HepG2 (cell line): ENCODE measurements around the gene CD300LF. TPM values are rescaled to one million over a fixed set of nuclear protein-coding genes. Genes with fewer than 3 reads are reported as not detected.

Experiments
- ARID5B ChIP-seq: IDR thresholded peaks from 2 replicates; pipeline ENCODE4 v1.4.0; 2020; ENCODE audit warnings: mild to moderate bottlenecking, missing genetic modification reagents
- CAMTA2 ChIP-seq: sonication (generic); formaldehyde crosslinking; IDR thresholded peaks from 2 replicates; pipeline ENCODE4 v1.4.0; 2020; ENCODE audit warnings: mild to moderate bottlenecking, missing genetic modification reagents, borderline replicate concordance
- CREB1 ChIP-seq, 2 experiments: fragments of 450-650 bp in 1 of 2; IDR thresholded peaks; 2 replicates each; pipeline ENCODE4 v1.6.1; 2016 to 2017; ENCODE audit warnings: control low read depth in 1 of 2, mild to moderate bottlenecking in 1 of 2, missing compliant biosample characterization in 1 of 2, missing genetic modification characterization in 1 of 2
- DRAP1 ChIP-seq: IDR thresholded peaks from 2 replicates; pipeline ENCODE4 v1.6.1; 2016; ENCODE audit warnings: missing genetic modification reagents, missing compliant biosample characterization
- GABPB1 ChIP-seq: IDR thresholded peaks from 2 replicates; pipeline ENCODE4 v1.6.1; 2016; ENCODE audit warnings: mild to moderate bottlenecking, missing genetic modification reagents, moderate library complexity, missing compliant biosample characterization
- JUND ChIP-seq: sonication (generic); formaldehyde crosslinking; IDR thresholded peaks from 2 replicates; pipeline ENCODE4 v1.8.0; 2022; ENCODE audit warnings: mild to moderate bottlenecking, missing genetic modification reagents
- MXD1 ChIP-seq: sonication (generic); formaldehyde crosslinking; IDR thresholded peaks from 2 replicates; pipeline ENCODE4 v1.4.0; 2020; ENCODE audit warnings: mild to moderate bottlenecking, missing genetic modification reagents
- NFKBIZ ChIP-seq: IDR thresholded peaks from 2 replicates; pipeline ENCODE4 v1.6.1; 2018; ENCODE audit warnings: missing genetic modification reagents, missing compliant biosample characterization
- POLR2AphosphoS2 ChIP-seq: IDR thresholded peaks from 2 replicates; pipeline ENCODE4 v1.6.1; 2011; ENCODE audit warnings: low read depth, low read length, improper control_type of control experiment
- PRDM4 ChIP-seq: sonication (generic); formaldehyde crosslinking; IDR thresholded peaks from 2 replicates; pipeline ENCODE4 v1.9.0; 2021; ENCODE audit warnings: missing genetic modification reagents, borderline replicate concordance
- RFX3 ChIP-seq: IDR thresholded peaks from 2 replicates; pipeline ENCODE4 v1.6.1; 2016; ENCODE audit warnings: missing biosample characterization, missing genetic modification reagents
- SMAD1 ChIP-seq: sonication (generic); formaldehyde crosslinking; IDR thresholded peaks from 2 replicates; pipeline ENCODE4 v1.4.0; 2020; ENCODE audit warnings: missing genetic modification reagents, low read depth, mild to moderate bottlenecking, borderline replicate concordance
- SRY ChIP-seq: sonication (generic); formaldehyde crosslinking; IDR thresholded peaks from 2 replicates; pipeline ENCODE4 v1.8.0; 2022; ENCODE audit warnings: mild to moderate bottlenecking, missing genetic modification reagents
- THAP9 ChIP-seq: sonication (generic); formaldehyde crosslinking; IDR thresholded peaks from 2 replicates; pipeline ENCODE4; 2020; ENCODE audit warnings: missing genetic modification reagents, mild to moderate bottlenecking, borderline replicate concordance
- TMF1 ChIP-seq: sonication (generic); formaldehyde crosslinking; IDR thresholded peaks from 2 replicates; pipeline ENCODE4 v1.8.1; 2022; ENCODE audit warnings: low read depth, missing genetic modification reagents
- ZNF30 ChIP-seq: sonication (generic); formaldehyde crosslinking; IDR thresholded peaks from 2 replicates; pipeline ENCODE4 v1.5.0; 2020; ENCODE audit warnings: mild to moderate bottlenecking, missing genetic modification reagents
- ZNF33B ChIP-seq: sonication (generic); formaldehyde crosslinking; IDR thresholded peaks from 2 replicates; pipeline ENCODE4 v1.5.1; 2020; ENCODE audit warnings: mild to moderate bottlenecking, missing genetic modification reagents
- ZNF451 ChIP-seq: sonication (generic); formaldehyde crosslinking; IDR thresholded peaks from 2 replicates; pipeline ENCODE4 v1.5.0; 2020; ENCODE audit warnings: mild to moderate bottlenecking, missing genetic modification reagents
- ZNF616 ChIP-seq: sonication (generic); formaldehyde crosslinking; IDR thresholded peaks from 2 replicates; pipeline ENCODE4 v1.5.0; 2020; ENCODE audit warnings: low read depth, mild to moderate bottlenecking, missing genetic modification reagents
- ZNF740 ChIP-seq: sonication (generic); formaldehyde crosslinking; IDR thresholded peaks from 2 replicates; pipeline ENCODE4 v1.4.0; 2020; ENCODE audit warnings: missing genetic modification reagents
- polyA plus RNA-seq, 8 experiments: library from polyadenylated mRNA; depleted of rRNA in 3 of 8; stranded (reverse) in 7 of 8; unstranded in 1 of 8; fragments of >200 nt; fragmentation: Illumina TruSeq in 4 of 8; extraction: Trizol in 4 of 8; gene quantifications; 2 replicates each; pipeline versions ENCODE4 v1.2.1 to v1.2.3, GENCODE V29; 2011 to 2016; ENCODE audit warnings: low read depth in 4 of 8, missing spikeins in 1 of 8, mixed read lengths in 1 of 8; ENCODE audit not compliant: insufficient read depth in 1 of 8
- total RNA-seq, 5 experiments: library from RNA; depleted of rRNA; stranded (reverse); fragments of >200 nt; fragmentation: Illumina TruSeq; extraction: Trizol; gene quantifications; 2 replicates each; pipeline ENCODE4 v1.2.3, GENCODE V29; 2016; ENCODE audit warnings: low read depth in 1 of 5

CD300LF gene
- total and polyA plus RNA-seq, 2 of the 13 experiments (the other 11 are each of a cell fraction or from before 2014, with no cell fraction given): not detected

- TF ChIP-seq THAP9 (CRISPR knock-in tag): no peak
- TF ChIP-seq ZNF740 (CRISPR knock-in tag): no peak
- TF ChIP-seq TMF1 (CRISPR knock-in tag): 0 out of 2 replicates have a peak, but pooled peaks have one; percentile 26
- TF ChIP-seq RFX3: no peak
- TF ChIP-seq POLR2AphosphoS2: no peak
- TF ChIP-seq ZNF451 (CRISPR knock-in tag): no peak
- no peak for TF ChIP-seq NFKBIZ (CRISPR knock-in tag)
- no peak for TF ChIP-seq SRY (CRISPR knock-in tag)
- no peak for TF ChIP-seq CAMTA2 (CRISPR knock-in tag)
- no peak for TF ChIP-seq GABPB1 (CRISPR knock-in tag)
- no peak for TF ChIP-seq ZNF33B (CRISPR knock-in tag)
- TF ChIP-seq ZNF616 (CRISPR knock-in tag): no peak
- TF ChIP-seq ARID5B (CRISPR knock-in tag): no peak; the same call in 1 of the 2 replicates
- TF ChIP-seq SMAD1 (CRISPR knock-in tag): no peak
- no peak for TF ChIP-seq PRDM4 (CRISPR knock-in tag)
- no peak for TF ChIP-seq DRAP1
- no peak for TF ChIP-seq JUND
- TF ChIP-seq CREB1 (IDR thresholded peaks at IDR 0.05): no peak
- TF ChIP-seq CREB1 (CRISPR knock-in tag; IDR thresholded peaks at IDR 0.05): no peak
- no peak for TF ChIP-seq ZNF30
- no peak for TF ChIP-seq MXD1 (CRISPR knock-in tag)
Measured at GRCh38 chr17:74752822-74753401, 40.2 kb upstream of the CD300LF start (continued).
